GM12878 (cell line): ENCODE data around the gene PUDP. TPM values are rescaled to one million over a fixed set of nuclear protein-coding genes. Genes with fewer than 3 reads are reported as not detected.

Source experiments
- ATAC-seq: fragments of 200-7000 bp; cut with Tn5 transposase; 3 replicates; pipeline ENCODE4 v1.9.1; 2020; ENCODE audit warnings: mild to moderate bottlenecking, moderate library complexity
- BruUV-seq: library from RNA; stranded (reverse); fragments of 400-500 nt; replicated peaks from 2 replicates; lab custom pipeline; 2021; lab: Mats Ljungman, UMichigan
- CTCF ChIA-PET: fragments of 300-600 bp; sonication (Branson Sonifier 250); formaldehyde crosslinking; extraction: SDS; loops from one replicate; lab custom pipeline; 2021; ENCODE audit warnings: inconsistent platforms; lab: Yijun Ruan, JAX
- POLR2A ChIA-PET: fragments of 350-600 bp; formaldehyde crosslinking; extraction: SDS; loops from one replicate; lab custom pipeline; 2021; ENCODE audit warnings: inconsistent platforms; lab: Charles Lee
- RAD21 ChIA-PET: fragments of 300-600 bp; sonication (Branson Sonifier 250); formaldehyde crosslinking; loops from one replicate; lab custom pipeline; 2023; ENCODE audit warnings: antibody characterized with exemption; ENCODE audit not compliant: unreplicated experiment; lab: Charles Lee
- SMC1A ChIA-PET: fragments of 300-600 bp; sonication (Branson Sonifier 250); formaldehyde crosslinking; loops from one replicate; lab custom pipeline; 2023; ENCODE audit not compliant: unreplicated experiment, uncharacterized antibody; lab: Charles Lee
- DNase-seq: peaks from one replicate; pipeline ENCODE4 v3.0.0-alpha.2; 2011; ENCODE audit warnings: low read depth, low spot score
- FAIRE-seq: peaks from 3 replicates; lab custom pipeline; 2011; peaks lifted over from hg19 to GRCh38; lab: Jason Lieb, UNC
- H2AFZ ChIP-seq: 2 replicates; pipeline ENCODE4 v1.6.0; 2011; ENCODE audit warnings: low read depth, low read length, control low read depth; ENCODE audit not compliant: control insufficient read depth
- H3K27ac ChIP-seq: 2 replicates; pipeline ENCODE4 v1.5.1; 2011; ENCODE audit warnings: control low read depth; ENCODE audit not compliant: control insufficient read depth, insufficient read depth
- H3K27me3 ChIP-seq, 2 experiments: replicated peaks in 1 of 2; 2 replicates each; pipeline versions ENCODE4 v1.6.0 to v1.6.1; 2011; ENCODE audit warnings: low read length in 1 of 2; ENCODE audit not compliant: control insufficient read depth in 2 of 2, insufficient read depth in 2 of 2
- H3K36me3 ChIP-seq, 2 experiments: 2 replicates each; pipeline ENCODE4 v1.5.1; 2011; ENCODE audit warnings: low read length in 1 of 2; ENCODE audit not compliant: control insufficient read depth in 2 of 2, insufficient read depth in 2 of 2
- H3K4me1 ChIP-seq: 2 replicates; pipeline ENCODE4 v1.6.1; 2011; ENCODE audit warnings: mild to moderate bottlenecking, low read length, moderate library complexity, mixed read lengths; ENCODE audit not compliant: control insufficient read depth, insufficient read depth
- H3K4me2 ChIP-seq: 2 replicates; pipeline ENCODE4 v1.6.0; 2011; ENCODE audit warnings: control low read depth; ENCODE audit not compliant: control insufficient read depth, insufficient read depth
- H3K4me3 ChIP-seq: fragments of 200-600 bp; sonication (generic); 2 replicates; pipeline ENCODE4 v1.5.1; 2016
- H3K79me2 ChIP-seq: 2 replicates; pipeline ENCODE4 v1.6.0; 2011; ENCODE audit warnings: low read length; ENCODE audit not compliant: control insufficient read depth, insufficient read depth
- H3K9ac ChIP-seq: 2 replicates; pipeline ENCODE4 v1.8.0; 2011; ENCODE audit warnings: low read length, control low read depth, mixed read lengths; ENCODE audit not compliant: control insufficient read depth, insufficient read depth
- H3K9me3 ChIP-seq: replicated peaks from 3 replicates; pipeline ENCODE4 v1.5.1; 2011; ENCODE audit warnings: mild to moderate bottlenecking, low read length; ENCODE audit not compliant: control insufficient read depth, insufficient read depth
- H4K20me1 ChIP-seq: 2 replicates; pipeline ENCODE4 v1.6.0; 2011; ENCODE audit not compliant: control insufficient read depth, insufficient read depth
- EP300 ChIP-seq, 2 experiments: fragments of 150-350 bp in 1 of 2; IDR thresholded peaks; 2 replicates each; pipeline ENCODE4 v1.6.1; 2011 to 2012; ENCODE audit warnings: low read depth in 2 of 2, low read length in 2 of 2, borderline replicate concordance in 1 of 2, improper control_type of control experiment in 1 of 2, inconsistent platforms in 1 of 2; ENCODE audit not compliant: control insufficient read depth in 1 of 2
- HDGF ChIP-seq: fragments of 450-650 bp; IDR thresholded peaks from 2 replicates; pipeline ENCODE4 v1.6.1; 2016; ENCODE audit warnings: antibody characterized with exemption
- IKZF1 ChIP-seq: fragments of 450-650 bp; conservative IDR thresholded peaks from 2 replicates; pipeline ENCODE4 v1.6.1; 2017; ENCODE audit warnings: antibody characterized with exemption, mild to moderate bottlenecking
- JUNB ChIP-seq: IDR thresholded peaks from 2 replicates; pipeline ENCODE4 v1.6.1; 2016; ENCODE audit warnings: antibody characterized with exemption, mild to moderate bottlenecking
- MTA2 ChIP-seq: fragments of 450-650 bp; IDR thresholded peaks from 2 replicates; pipeline ENCODE4 v1.6.1; 2016; ENCODE audit warnings: low read depth, mild to moderate bottlenecking, moderate library complexity
- MXI1 ChIP-seq: fragments of 150-350 bp; IDR thresholded peaks from 2 replicates; pipeline ENCODE4 v1.6.1; 2011; ENCODE audit warnings: low read depth, mild to moderate bottlenecking, inconsistent platforms, low read length, improper control_type of control experiment
- NFYB ChIP-seq: IDR thresholded peaks from 2 replicates; pipeline ENCODE4 v1.6.1; 2011; ENCODE audit warnings: low read depth, mild to moderate bottlenecking, low read length, improper control_type of control experiment, moderate library complexity; ENCODE audit not compliant: insufficient read depth
- PAX8 ChIP-seq: fragments of 450-650 bp; IDR thresholded peaks from 2 replicates; pipeline ENCODE4 v1.6.1; 2017; ENCODE audit warnings: mild to moderate bottlenecking, moderate library complexity
- RAD21 ChIP-seq: IDR thresholded peaks from 2 replicates; pipeline ENCODE4 v1.6.1; 2011; ENCODE audit warnings: mild to moderate bottlenecking, low read depth, low read length, moderate library complexity; ENCODE audit not compliant: insufficient read depth
- SIN3A ChIP-seq: IDR thresholded peaks from 2 replicates; pipeline ENCODE4 v1.6.1; 2012; ENCODE audit warnings: low read depth, low read length, improper control_type of control experiment
- TAF1 ChIP-seq: IDR thresholded peaks from 2 replicates; pipeline ENCODE4 v1.6.1; 2011; ENCODE audit warnings: mild to moderate bottlenecking, low read depth, low read length, borderline replicate concordance
- TBL1XR1 ChIP-seq: IDR thresholded peaks from 2 replicates; pipeline ENCODE4 v1.6.1; 2012; ENCODE audit warnings: low read depth, low read length, improper control_type of control experiment
- ZBED1 ChIP-seq: IDR thresholded peaks from 2 replicates; pipeline ENCODE4 v1.6.1; 2016; ENCODE audit warnings: borderline replicate concordance
- WGBS: methylation state at CpG from one replicate; pipeline ENCODE4 v1.1.6; 2016; ENCODE audit warnings: low lambda C conversion rate; ENCODE audit not compliant: insufficient replicate concordance, insufficient coverage; ENCODE audit errors: missing lambda C conversion rate; 5-methylcytosine and 5-hydroxymethylcytosine counted together
- in situ Hi-C: fragments of 300-500 bp; cut with MboI; formaldehyde crosslinking; loops from 9 replicates; pipeline ENCODE4 v1.14.3; 2018; ENCODE audit warnings: mixed read lengths
- intact Hi-C: fragments of 100-400 bp; cut with micrococcal nuclease; formaldehyde crosslinking; loops from one replicate; pipeline ENCODE4 v1.14.2; 2022; ENCODE audit not compliant: unreplicated experiment
- polyA plus RNA-seq, 11 experiments: library from polyadenylated mRNA; depleted of rRNA in 4 of 11; unstranded in 6 of 11; stranded (reverse) in 5 of 11; fragments of >200 nt; fragmentation: Nextera tagmentation in 4 of 11; fragmentation: Illumina TruSeq in 1 of 11; extraction: Ambion mirVana in 4 of 11; extraction: Trizol in 1 of 11; gene quantifications; 1 replicate in 1 of 11; 2 replicates in 10 of 11; pipeline versions ENCODE4 v1.2.1 to v1.2.3, GENCODE V29; 2011 to 2016; ENCODE audit warnings: inconsistent platforms in 2 of 11, missing spikeins in 2 of 11, low read depth in 1 of 11
- total RNA-seq, 4 experiments: library from RNA; depleted of rRNA in 3 of 4; stranded (reverse); fragments of >200 nt in 3 of 4; fragmentation: Illumina TruSeq in 1 of 4; extraction: Trizol in 1 of 4; gene quantifications; 2 replicates each; pipeline versions ENCODE4 v1.2.1 to v1.2.3, GENCODE V29; 2013 to 2021
- TF ChIP-seq, protein P1 (sequence below): fragments of 450-650 bp; formaldehyde crosslinking; IDR thresholded peaks from 2 replicates; pipeline ENCODE4 v1.5.0; 2022; ENCODE audit warnings: mild to moderate bottlenecking, missing genetic modification characterization

PUDP gene
- total and polyA plus RNA-seq, 10 of the 15 experiments (the other 5 are each of a cell fraction or from before 2014, with no cell fraction given), result 30.8 to 83.5 (median 61.7) TPM

DNA sequence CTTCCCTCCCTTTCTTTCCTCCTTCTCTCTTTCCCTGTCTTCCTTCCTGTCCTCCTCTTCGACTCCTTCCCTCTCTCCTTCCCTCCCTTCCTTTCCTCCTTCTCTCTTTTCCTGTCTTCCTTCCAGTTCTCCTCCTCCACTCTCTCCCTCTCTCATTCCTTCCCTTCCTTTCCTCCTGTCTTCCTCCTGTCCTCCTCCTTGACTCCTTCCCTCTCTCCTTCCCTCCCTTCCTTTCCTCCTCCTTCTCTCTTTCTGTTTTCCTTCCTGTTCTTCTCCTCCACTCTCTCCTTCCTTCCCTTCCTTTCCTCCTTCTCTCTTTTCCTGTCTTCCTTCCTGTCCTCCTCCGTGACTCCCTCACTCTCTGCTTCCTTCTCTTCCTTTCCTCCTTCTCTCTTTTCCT lies 5.3 kb upstream of the PUDP start:
- RAD21 ChIA-PET, result interaction anchor here (1.1 kb wide), 1 partner anchor 9 kb away, joined by 3 read pairs; no protein-coding TSS in a partner anchor
- in situ Hi-C loops, result no loop called here

DNA sequence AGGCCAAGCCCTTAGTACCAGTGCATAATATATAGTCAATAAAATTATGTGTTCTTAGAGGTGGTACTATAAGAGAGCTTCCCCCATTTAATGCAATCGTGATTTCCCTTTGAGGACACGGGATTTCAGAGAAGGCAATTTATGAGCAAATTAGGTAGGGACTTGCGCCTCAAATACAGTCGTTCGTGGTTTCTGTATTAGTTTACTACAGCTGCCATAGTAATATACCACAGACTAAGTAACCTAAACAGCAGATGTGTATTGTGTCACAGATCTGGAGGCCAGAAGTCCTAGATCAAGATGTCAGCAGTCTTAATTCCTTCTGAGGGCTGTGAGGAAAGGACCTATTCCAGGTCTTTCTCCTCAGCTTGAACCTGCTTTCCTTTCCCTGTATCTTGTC lies 1.5 kb upstream of the PUDP start:
- no peaks in the 10 kb centered on the region for H4K20me1 ChIP-seq
- H3K27ac ChIP-seq, result no peak overlapping the region
- ChIA-PET RAD21 (interaction anchor here (0.6 to 4.1 kb wide), 2 partner anchors 17 to 118 kb away, joined by 3 to 31 read pairs; no protein-coding TSS in a partner anchor), SMC1A (interaction anchor here (1.2 to 5.5 kb wide), 4 partner anchors 16 to 86 kb away, joined by 4 to 55 read pairs (median 6); no protein-coding TSS in a partner anchor), CTCF (interaction anchor here (0.7 to 1.8 kb wide), 5 partner anchors 16 to 60 kb away, joined by 3 to 5 read pairs (median 3); no protein-coding TSS in a partner anchor), POLR2A (interaction anchor here (1.2 to 4.7 kb wide), 2 partner anchors 15 to 36 kb away, joined by 3 to 117 read pairs; no protein-coding TSS in a partner anchor)
- H3K4me2 ChIP-seq, result peak overlapping the region; percentile 28; the same call in 1 of the 2 replicates
- no peaks in the 10 kb centered on the region for H3K27me3 ChIP-seq
- H3K4me3 ChIP-seq, result no peak overlapping the region
- WGBS, result 31% methylated on average over 5 of the region's 5 CpGs
- no peak overlapping the region for H3K9ac ChIP-seq
- FAIRE-seq (no peak), ATAC-seq (peak; percentile 18), DNase-seq (no peak)
- peaks cover 33% of the 10 kb centered on the region for H3K79me2 ChIP-seq
- no peak overlapping the region for H2AFZ ChIP-seq
- no peaks in the 10 kb centered on the region for H3K9me3 ChIP-seq
- in situ Hi-C loops (no loop called here), intact Hi-C loops (loop anchor here (2.0 to 5.0 kb wide), 3 partner anchors 63 to 778 kb away; partner anchors contain the start of gene PNPLA4)
- BruUV-seq, result no TSS peak
- no peaks in the 10 kb centered on the region for H3K36me3 ChIP-seq
- peaks cover 12% of the 10 kb centered on the region; the same call in 1 of the 2 replicates for H3K4me1 ChIP-seq
- TF ChIP-seq SIN3A (peak; percentile 23; the same call in 1 of the 2 replicates), JUNB (peak; percentile 42; the same call in 1 of the 2 replicates), IKZF1 (no peak), TBL1XR1 (no peak), TAF1 (no peak), EP300 (IDR thresholded peaks at IDR 0.05; ENCODE audit: borderline replicate concordance in 1 of 2, control insufficient read depth in 1 of 2, low read depth in 2 of 2, low read length in 2 of 2) (0 out of 4 replicates have a peak, but pooled peaks have one; percentile 25 to 48), NFYB (no peak), MTA2 (no peak), MXI1 (peak; percentile 12; the same call in 1 of the 2 replicates), PAX8 (no peak), ZBED1 (no peak)
- TF ChIP-seq, protein P1, sequence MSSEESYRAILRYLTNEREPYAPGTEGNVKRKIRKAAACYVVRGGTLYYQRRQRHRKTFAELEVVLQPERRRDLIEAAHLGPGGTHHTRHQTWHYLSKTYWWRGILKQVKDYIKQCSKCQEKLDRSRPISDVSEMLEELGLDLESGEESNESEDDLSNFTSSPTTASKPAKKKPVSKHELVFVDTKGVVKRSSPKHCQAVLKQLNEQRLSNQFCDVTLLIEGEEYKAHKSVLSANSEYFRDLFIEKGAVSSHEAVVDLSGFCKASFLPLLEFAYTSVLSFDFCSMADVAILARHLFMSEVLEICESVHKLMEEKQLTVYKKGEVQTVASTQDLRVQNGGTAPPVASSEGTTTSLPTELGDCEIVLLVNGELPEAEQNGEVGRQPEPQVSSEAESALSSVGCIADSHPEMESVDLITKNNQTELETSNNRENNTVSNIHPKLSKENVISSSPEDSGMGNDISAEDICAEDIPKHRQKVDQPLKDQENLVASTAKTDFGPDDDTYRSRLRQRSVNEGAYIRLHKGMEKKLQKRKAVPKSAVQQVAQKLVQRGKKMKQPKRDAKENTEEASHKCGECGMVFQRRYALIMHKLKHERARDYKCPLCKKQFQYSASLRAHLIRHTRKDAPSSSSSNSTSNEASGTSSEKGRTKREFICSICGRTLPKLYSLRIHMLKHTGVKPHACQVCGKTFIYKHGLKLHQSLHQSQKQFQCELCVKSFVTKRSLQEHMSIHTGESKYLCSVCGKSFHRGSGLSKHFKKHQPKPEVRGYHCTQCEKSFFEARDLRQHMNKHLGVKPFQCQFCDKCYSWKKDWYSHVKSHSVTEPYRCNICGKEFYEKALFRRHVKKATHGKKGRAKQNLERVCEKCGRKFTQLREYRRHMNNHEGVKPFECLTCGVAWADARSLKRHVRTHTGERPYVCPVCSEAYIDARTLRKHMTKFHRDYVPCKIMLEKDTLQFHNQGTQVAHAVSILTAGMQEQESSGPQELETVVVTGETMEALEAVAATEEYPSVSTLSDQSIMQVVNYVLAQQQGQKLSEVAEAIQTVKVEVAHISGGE, result no peak

More for the DNA sequence above, 5.3 kb upstream of the PUDP start:
- Histone ChIP-seq H3K4me2 (no peak overlapping the region), H3K27ac (no peak overlapping the region), H3K9me3 (no peaks in the 10 kb centered on the region), H3K27me3 (no peaks in the 10 kb centered on the region), H3K4me1 (peaks cover 9% of the 10 kb centered on the region; the same call in 1 of the 2 replicates), H3K36me3 (no peaks in the 10 kb centered on the region; a peak in 1 of 4 replicates), H3K9ac (no peak overlapping the region), H3K4me3 (no peak overlapping the region), H3K79me2 (no peaks in the 10 kb centered on the region; the same call in 1 of the 2 replicates), H4K20me1 (no peaks in the 10 kb centered on the region), H2AFZ (no peak overlapping the region)
- FAIRE-seq, result no peak
- no peak for ATAC-seq
- ChIA-PET CTCF (no interaction called here), POLR2A (no interaction called here), SMC1A (no interaction called here)
- no TSS peak for BruUV-seq
- intact Hi-C loops, result no loop called here
- TF ChIP-seq HDGF (0 out of 2 replicates have a peak, but pooled peaks have one; percentile 53), RAD21 (no peak)
- WGBS, result 53% methylated on average over 2 of the region's 2 CpGs
- no peak for DNase-seq
